IPS-NIHi11 (cell line): ENCODE results near the gene UBE2M.
"Not testable (repeated sequence)": the region's sequence is repeated elsewhere in the genome, so short reads cannot be mapped to it uniquely, and the experiment has no call there.

Experiments
- DNase-seq: peaks from one replicate; pipeline ENCODE4 v3.0.0; 2012; ENCODE audit warnings: mixed read lengths, low spot score

Gene UBE2M

DNA sequence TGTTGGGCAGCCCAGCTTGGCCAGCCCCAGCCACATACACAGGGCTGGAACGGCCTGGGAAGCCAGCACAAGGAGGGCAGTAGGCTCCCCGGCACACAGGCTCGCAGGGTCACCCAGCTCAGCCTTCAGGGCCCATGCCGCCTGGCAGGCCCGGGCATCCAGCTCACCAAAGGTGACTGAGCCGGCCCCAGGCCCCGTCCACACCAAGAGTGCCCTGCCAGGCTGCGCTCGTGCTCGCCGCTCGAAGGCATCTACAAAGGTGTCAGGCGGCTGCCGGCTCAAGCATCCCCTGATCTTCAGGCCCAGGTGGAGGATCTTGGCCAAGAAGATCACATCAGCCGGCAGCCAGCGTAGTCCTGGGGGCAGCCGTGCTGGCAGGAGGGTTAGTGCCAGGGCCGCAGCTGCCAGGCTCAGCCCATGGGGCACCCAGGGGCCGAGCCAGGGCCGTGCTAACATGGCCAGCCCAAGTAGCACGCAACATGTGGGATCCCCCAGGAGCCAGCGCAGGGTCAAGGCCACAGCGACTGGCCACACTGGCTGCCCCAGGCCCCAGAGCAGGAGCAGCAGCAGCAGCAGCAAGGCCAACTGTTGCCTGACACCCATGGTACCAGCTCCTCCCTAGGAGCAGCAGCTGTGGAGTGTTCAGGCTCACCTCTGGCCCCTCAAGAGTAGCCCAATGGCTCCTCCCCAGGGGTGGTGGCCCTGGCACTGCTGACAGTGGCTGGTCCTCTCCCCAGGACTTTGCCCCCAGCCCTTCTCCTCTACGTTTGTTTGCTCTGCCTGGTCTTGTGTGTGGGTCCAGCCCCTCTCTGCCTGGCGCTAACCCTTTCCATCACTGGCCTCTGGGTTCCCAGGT is 46.8 kb downstream of the UBE2M start, which contains the start of gene SLC27A5:
Gene SLC27A5, minus strand, starts transcription at position 640 of the 856 bp plus-strand sequence. Its CDS starts 37 bp downstream, at position 603.
- no peak for DNase-seq

DNA sequence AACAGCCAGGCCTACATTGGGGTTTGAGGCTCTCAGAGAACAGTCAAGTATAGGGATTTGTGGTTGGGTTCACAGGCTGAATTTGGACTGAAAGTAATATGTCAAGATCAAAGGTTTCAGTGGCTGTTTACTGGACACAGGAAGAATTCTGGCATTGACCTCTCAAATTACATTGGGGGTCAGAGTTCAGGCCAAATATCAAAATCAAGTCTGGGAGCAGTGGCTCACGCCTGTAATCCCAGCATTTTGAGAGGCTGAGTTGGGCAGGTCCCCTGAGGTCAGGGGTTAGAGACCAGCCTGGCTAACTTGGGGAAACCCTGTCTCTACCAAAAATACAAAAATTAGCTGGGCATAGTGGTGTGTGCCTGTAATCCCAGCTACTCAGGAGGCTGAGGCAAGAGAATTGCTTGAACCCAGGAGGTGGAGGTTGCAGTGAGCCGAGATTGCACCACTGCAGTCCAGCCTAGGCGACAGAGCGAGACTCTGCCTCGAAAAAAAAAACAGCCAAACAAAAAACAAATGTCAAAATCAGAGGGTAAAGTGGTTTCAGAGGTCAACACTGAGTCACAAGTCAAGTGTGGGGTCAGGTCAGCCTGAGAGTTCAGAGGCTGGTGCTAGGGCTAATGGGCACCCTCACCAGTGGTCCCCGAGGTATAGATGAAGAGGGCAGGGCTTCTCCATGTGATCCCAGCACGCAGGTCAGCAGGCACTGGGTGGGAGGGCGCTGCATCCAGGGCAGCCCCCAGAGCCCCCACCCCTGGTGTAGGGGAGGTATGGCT is 48.1 kb downstream of the UBE2M start:
- no peak for DNase-seq

DNA sequence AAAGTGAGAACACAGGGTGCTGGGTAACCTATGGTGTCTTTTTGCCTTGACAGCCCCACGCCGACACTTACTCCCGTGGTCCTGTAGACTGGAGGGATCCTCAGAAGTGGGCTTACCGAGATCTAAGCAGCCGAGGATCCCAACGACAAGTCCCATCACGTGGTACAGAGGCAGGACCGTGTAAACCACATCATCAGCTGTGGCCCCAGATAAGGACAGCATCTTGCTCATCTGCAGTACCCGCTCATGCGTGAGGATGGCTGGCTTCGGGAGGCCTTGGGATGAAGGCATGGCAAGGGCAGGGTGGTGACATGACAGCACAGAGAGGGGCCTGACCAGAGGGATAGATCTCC is 48.7 kb downstream of the UBE2M start:
- no peak for DNase-seq

DNA sequence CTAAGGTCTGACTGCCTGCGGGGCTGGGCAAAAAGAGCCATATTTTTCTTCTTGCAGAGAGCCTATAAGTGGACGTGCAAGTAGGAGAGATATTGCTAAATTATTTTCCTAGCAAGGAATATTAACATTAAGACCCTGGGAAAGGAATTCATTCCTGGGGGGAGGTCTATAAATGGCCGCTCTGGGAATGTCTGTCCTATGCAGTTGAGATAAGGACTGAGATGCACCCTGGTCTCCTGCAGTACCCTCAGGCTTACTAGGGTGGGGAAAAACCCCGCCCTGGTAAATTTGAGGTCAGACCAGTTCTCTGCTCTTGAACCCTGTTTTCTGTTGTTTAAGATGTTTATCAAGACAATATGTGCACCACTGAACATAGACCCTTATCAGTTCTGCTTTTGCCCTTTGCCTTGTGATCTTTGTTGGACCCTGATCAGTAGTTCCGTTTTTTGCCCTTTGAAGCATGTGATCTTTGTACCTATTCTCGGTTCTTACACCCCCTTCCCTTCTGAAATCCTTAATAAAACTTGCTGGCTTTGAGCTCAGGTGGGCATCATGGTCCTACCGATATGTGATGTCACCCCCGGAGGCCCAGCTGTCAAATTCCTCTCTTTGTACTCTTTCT is 50.7 kb downstream of the UBE2M start:
- DNase-seq: not testable (repeated sequence)
